GM08714 (cell line): ENCODE measurements around the gene RHOH.

ENCODE experiments used
- H3K4me3 ChIP-seq: fragments of 200-500 bp; sonication (Bioruptor generic); 2 replicates; pipeline ENCODE4 v1.5.1; 2014; ENCODE audit warnings: mild to moderate bottlenecking, low read length, inconsistent platforms
- ZNF274 ChIP-seq: IDR thresholded peaks from 2 replicates; pipeline ENCODE4 v1.6.1; 2012; ENCODE audit warnings: mild to moderate bottlenecking, low read depth, low read length

RHOH gene

DNA sequence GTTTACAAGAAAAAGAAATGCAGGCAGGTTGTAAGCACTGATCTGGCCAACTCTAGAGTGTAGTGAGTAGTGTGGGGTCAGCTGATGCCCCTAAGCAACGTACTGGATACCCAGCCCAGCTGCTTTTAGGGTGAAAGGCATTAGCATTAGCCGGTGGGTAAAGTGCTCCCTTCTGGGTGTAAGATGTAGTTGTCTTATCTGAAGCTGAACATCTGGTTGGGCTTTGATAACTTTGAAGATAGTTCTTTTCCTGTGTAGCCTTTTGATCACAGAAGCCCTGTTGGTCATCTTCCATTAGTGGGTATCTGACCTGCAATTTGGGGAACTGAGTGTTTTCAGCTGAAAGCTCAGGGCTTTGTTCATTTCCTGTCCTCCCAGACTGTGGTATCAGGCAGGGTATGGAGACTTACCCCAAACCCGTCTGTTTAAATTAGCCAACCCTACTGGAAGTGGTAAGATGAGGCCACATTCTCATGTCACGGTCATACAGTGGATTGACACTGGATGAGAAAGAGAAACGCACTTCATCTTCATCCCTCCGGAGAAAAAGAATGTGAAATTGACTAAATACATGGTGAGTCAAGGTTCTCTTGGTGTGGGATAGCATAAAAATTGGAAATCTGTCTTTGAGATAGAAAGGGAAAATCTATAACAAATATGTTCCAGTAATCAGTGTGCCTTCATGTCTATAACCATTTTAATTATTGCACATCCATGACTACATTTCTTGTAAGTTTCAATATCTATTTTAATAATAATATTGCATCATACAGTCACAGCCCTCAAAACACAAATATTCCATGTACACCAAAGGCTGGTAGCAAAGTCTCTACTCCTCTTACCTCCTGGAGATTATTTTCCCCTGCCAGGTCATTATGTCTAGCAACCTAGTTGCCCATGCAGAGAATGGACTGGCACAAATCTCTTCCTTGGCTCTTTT is 8.7 kb downstream of the RHOH start:
- no peak for TF ChIP-seq ZNF274
- peak overlapping the region; percentile 72 for H3K4me3 ChIP-seq

DNA sequence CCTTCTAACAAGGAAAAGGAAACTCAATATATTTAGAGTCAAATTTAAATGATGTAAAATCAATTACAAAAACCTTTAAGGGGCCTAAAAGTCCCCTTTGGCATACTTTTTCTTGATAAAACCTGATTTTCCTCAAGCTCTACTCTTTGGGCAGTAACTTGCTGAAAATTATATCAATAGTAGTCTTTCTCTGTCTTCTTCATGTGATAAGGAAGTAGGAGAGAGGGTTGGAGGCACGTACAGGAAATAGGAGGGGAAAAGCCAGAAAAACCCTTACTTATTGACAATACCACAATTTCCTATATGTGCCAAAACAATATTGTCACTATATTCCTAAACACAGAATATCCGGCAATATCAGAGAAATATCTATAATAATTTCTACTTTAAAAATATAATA is 9.6 kb downstream of the RHOH start:
- TF ChIP-seq ZNF274, result no peak

DNA sequence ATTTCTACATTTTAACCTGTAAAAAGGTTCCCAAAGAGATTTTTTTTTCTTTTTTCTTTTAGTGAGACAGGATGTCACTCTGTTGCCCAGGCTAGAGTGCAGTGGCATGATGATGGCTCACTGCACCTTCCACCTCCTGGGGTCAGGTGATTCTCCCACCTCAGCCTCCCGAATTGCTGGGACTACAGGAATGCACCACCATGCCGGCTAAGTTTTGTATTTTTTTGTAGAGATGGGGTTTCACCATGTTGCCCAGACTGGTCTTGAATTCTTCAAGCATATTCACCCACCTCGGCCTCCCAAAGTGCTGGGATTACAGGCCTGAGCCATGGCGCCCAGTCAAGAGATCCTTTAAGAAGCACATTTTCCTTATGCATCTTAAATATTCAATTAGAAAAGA is 12.6 kb downstream of the RHOH start:
- H3K4me3 ChIP-seq, result no peak overlapping the region
- no peak for TF ChIP-seq ZNF274

More for the DNA sequence above, 9.6 kb downstream of the RHOH start:
- H3K4me3 ChIP-seq, result peak overlapping the region; percentile 72

DNA sequence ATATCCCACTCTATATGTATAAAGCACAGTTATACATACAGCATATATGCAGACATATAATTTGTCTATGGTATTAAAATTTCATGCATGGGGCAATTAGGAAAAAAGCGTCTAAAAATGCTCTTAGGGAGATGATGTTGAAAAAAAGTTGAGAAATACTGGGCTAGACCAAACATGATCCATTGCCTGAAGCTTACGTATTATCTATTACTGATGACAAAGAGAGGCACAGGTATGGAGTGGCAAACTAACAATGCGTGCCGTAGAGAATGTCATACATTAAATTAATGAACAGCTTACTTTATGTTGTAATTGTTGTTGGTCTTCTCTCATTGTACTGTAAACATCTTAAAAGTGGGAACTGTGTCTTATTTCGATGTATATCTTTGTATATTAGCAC is 13.9 kb downstream of the RHOH start:
- TF ChIP-seq ZNF274, result no peak
- H3K4me3 ChIP-seq, result no peak overlapping the region

DNA sequence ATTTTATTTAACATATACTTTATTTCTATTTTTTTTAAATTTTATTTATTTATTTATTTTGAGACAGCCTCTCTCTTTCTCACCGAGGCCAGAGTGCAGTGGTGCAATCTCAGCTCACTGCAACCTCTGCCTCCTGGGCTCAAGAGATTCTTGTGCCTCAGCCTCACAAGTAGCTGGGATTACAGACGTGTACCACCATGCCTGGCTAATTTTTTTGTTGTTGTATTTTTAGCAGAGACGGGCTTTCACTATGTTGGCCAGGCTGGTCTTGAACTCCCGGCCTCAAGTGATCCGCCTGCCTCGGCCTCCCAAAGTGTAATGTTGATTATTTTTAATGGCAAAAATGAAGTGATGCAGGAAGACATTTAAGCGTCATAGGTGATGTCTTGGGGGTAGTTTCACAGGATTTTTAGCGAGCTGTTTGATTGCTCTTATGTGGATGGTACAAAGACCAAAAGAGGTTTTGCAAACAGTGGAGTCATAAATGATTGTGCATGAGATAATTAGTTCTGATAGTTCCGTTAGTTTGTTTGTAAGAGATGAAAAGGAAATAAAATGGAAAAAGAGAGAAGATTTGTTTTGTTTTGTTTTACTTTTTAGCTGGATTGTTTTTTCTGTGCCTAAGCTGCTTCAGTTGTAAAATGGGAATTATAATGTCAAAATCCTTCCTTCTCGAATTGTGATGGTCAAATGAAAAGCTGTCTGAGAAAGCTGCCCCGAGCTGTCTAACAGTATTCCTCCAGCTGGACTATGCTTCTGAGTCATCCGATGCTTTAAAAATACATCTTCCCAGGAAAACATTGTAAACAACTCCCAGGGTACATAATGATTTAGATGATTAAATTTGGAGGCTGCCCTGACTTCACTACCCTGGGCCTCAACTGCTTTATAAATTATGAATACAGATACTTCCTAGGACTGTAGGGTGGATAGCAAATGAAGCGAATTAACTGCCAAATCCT is 14.7 kb downstream of the RHOH start:
- no peak for TF ChIP-seq ZNF274
- no peak overlapping the region for H3K4me3 ChIP-seq

DNA sequence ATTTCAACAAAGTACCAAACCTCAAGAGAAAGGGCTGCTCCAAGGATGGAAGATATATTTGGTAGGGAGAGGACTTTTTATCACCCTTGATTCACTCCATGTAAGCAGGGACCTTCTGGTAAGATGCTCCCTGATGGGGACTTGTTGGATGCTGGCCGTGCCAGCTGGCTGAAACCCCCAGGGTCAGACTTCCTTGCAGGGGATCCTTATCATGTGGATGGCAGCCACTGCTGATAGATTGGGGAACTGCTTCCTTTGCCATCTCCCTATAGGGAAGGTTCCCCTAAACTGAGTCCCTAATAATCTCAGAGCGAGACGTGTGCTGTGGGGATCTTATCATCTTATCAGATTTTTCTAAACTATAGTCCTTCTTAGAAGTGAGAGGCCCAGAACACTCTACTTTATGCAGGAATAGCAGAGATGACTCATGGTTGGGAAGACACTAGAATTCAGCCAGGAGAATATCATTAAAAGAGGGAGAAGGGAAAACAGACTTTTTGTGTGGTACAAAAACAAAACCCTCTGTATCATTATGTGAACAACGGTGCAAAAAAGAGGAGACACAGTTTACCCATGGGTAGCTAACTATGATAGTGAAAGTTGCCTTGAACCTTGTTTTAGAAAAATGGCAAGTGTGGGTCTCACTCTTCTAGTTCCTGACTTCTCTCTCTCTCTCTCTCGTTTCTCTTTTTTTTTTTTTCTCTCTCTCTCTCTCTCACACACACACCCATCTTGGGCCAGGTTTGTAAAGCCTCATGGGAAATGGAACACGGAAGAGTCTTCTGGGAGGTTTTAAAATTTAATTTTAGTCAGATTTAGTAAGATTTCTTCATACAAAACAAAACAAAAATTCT is 16.1 kb downstream of the RHOH start:
- no peak for TF ChIP-seq ZNF274
- H3K4me3 ChIP-seq, result no peak overlapping the region

DNA sequence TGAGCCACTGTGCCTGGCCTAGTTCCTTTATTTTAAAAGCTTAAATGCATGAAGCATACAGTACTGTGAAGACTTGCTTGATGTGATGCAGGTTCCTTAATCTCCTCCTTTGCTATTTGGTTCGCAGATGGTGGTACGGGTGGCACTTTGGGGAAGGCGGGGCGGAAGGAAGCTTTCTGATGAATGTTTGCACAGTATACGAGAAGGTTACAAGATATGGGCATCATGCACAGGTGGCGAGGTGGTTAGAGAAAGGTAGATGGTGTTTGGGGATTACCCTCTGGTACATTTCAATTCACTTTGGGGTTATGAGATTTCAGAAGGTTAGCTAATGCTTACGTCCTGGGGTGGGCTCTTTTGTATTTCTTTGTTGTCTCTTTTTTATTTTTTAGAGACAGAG is 17.2 kb downstream of the RHOH start:
- no peak for TF ChIP-seq ZNF274

DNA sequence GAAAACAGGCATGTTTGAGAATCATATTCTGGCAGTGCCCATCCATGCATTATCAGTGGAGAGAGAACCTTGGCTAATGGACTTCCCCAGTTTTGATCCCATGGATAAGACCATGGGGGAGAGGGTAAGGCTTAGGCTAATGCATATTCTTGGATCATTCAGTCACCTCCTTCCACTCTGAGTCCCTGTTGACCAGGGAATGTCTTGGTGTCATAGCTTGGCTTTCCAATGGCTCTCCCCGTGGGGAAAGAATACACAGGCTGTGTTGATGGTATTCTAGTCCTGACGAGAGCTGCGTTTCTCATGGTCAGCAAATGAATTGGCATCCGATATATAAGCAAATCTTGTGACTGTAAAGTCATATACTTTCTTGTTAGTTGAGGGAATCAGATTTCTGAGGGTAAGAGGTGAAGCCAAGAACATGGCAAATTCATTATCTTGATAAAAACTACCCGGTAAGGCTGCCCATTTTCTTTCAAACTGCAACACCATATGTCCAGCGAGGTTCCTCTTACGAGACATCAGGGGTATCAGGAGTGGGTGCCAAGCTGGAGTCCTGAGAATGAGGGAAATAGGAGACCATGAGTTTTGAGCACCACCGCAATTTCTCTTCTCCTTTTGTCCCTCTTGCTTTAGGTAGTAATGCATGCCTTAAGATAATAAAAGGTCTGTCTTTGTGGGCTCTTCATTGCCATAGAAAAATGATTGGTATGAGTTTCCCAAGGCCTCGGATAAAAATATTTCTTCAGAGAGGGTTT is 18.0 kb downstream of the RHOH start:
- no peak overlapping the region for H3K4me3 ChIP-seq
- TF ChIP-seq ZNF274, result no peak

More for the DNA sequence above, 17.2 kb downstream of the RHOH start:
- H3K4me3 ChIP-seq, result no peak overlapping the region

DNA sequence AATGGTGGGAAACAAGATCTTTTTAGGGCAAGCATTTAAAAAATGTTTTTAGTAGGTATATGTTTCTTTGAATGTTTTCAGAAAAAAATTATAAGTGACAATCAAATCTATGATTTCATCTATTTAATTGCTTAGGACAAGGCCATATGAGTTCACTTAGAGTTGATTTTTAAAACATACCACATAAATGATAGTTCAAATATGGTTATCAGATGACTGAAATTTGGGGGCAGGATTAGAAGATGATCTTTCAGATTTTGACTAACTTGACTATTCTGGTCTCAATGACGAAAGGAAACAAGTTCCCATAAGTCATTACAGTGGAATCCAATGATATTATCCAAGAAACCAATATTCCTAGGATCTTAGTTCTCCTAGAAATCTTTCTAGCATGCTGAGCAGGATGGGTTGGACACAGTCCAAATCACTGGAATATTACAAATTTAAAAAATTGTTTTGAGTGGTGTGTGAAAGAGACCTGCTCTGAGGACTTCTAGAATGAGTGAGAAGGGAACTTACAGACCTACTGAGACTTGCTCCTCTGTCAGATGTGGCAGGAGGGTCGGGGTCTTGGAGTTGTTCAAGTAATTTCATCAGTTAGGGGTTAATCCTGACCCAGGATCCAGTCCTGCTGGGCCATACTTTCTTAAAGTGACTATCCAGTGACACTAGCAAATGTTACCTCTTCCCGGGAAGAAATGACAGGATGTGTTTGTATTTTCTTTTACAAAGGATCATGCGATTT is 20.0 kb downstream of the RHOH start:
- no peak for TF ChIP-seq ZNF274
- H3K4me3 ChIP-seq, result no peak overlapping the region

DNA sequence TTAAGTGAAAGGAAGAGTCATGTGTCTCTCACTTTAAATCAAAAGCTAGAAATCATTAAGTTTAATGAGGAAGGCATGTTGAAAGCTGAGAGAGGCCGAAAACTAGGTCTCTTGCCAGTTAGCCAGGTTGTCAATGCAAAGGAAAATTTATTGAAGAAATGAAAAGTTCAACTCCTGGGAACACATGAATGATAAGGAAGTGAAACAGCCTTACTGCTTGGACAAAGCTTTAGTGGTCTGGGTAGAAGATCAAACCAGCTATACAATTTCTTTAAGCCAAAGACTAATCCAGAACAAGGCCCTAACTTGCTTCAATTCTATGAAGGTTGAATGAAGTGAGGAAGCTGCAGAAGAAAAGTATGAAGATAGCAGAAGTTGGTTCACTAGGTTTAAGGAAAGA is 24.9 kb downstream of the RHOH start:
- no peak overlapping the region for H3K4me3 ChIP-seq
- TF ChIP-seq ZNF274, result no peak

DNA sequence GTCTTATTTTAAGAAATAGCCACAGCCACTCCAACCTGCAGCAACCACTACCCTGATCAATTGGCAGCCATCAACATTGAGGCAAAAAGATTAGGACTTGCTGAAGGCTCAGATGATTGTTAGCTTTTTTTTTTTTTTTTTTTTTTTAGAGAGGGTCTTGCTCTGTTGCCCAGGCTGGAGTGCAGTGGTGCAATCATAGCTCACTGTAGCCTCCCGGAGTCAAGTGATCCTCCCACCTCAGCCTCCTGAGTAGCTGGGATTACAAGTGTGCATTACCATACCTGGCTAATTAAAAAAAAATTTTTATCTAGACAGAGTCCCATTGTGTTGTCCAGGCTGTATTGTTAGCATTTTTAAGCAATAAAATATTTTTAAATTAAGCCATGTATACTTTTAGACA is 26.5 kb downstream of the RHOH start:
- no peak overlapping the region for H3K4me3 ChIP-seq
- no peak for TF ChIP-seq ZNF274

DNA sequence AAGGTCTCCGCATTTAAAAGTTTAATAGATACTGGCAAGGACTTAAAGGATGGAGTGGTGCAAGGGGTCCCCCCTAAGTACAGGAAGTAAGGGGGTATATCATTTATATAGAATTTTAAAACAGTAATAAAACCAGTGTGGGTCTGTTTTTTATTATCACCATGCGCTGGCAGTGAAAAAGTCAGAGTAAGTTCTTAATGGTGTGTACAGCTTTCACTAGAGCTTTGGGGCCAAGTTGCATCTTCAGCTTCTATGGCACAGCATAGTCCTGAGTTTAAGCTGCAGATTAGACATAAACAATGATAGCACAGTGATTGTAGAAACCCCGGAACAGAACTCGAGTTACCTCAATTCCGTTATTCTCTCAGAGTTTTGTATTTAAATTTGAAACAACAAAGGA is 27.6 kb downstream of the RHOH start:
- H3K4me3 ChIP-seq, result no peak overlapping the region
- no peak for TF ChIP-seq ZNF274
